Osteoblast (primary cell): ENCODE results near the gene DGKD. TPM values are rescaled to one million over a fixed set of nuclear protein-coding genes. Genes with fewer than 3 reads are reported as not detected.

Source experiments
- DNase-seq: peaks from one replicate; pipeline ENCODE4 v3.0.0; 2011; ENCODE audit warnings: low spot score, mixed read lengths; ENCODE audit not compliant: insufficient read length; ENCODE audit errors: missing footprints
- H2AFZ ChIP-seq: 2 replicates; pipeline ENCODE4 v1.6.0; 2011; ENCODE audit warnings: mild to moderate bottlenecking, low read length
- H3K27ac ChIP-seq: 2 replicates; pipeline ENCODE4 v1.5.1; 2011; ENCODE audit warnings: mild to moderate bottlenecking, low read depth, low read length, moderate library complexity
- H3K27me3 ChIP-seq: 2 replicates; pipeline ENCODE4 v1.6.0; 2012; ENCODE audit warnings: mild to moderate bottlenecking, control low read depth, inconsistent platforms, low read length, moderate library complexity; ENCODE audit not compliant: insufficient read depth
- H3K36me3 ChIP-seq: 2 replicates; pipeline ENCODE4 v1.5.1; 2011; ENCODE audit warnings: mild to moderate bottlenecking, low read length, control low read depth, moderate library complexity; ENCODE audit not compliant: insufficient read depth
- H3K4me1 ChIP-seq: 2 replicates; pipeline ENCODE4 v1.5.1; 2011; ENCODE audit warnings: mild to moderate bottlenecking, low read length, control low read depth, moderate library complexity; ENCODE audit not compliant: insufficient read depth
- H3K4me2 ChIP-seq: 2 replicates; pipeline ENCODE4 v1.6.0; 2011; ENCODE audit warnings: mild to moderate bottlenecking, low read length; ENCODE audit not compliant: insufficient read depth
- H3K4me3 ChIP-seq: fragments of 200-600 bp; sonication (generic); 3 replicates; pipeline ENCODE4 v1.5.1; 2012; ENCODE audit warnings: mild to moderate bottlenecking, low read length, inconsistent platforms; ENCODE audit not compliant: insufficient read depth
- H3K79me2 ChIP-seq: 2 replicates; pipeline ENCODE4 v1.6.0; 2012; ENCODE audit warnings: mild to moderate bottlenecking, low read length, control low read depth, inconsistent platforms; ENCODE audit not compliant: insufficient read depth
- H3K9me3 ChIP-seq: 2 replicates; pipeline ENCODE4 v1.5.1; 2011; ENCODE audit warnings: low read depth, low read length, control low read depth
- H4K20me1 ChIP-seq: 2 replicates; pipeline ENCODE4 v1.6.0; 2012; ENCODE audit warnings: mild to moderate bottlenecking, low read length, control low read depth; ENCODE audit not compliant: insufficient read depth
- CTCF ChIP-seq: IDR thresholded peaks from 2 replicates; pipeline ENCODE4 v1.5.1; 2011; ENCODE audit warnings: mild to moderate bottlenecking, low read depth, low read length, moderate library complexity; ENCODE audit errors: extremely low read depth
- total RNA-seq: library from RNA; depleted of rRNA; stranded (reverse); fragments of >200 nt; gene quantifications from 2 replicates; pipeline ENCODE4 v1.2.3, GENCODE V29; 2012

Gene DGKD
- total RNA-seq, 1 donor = 6.5 TPM

GRCh38 chr2:233477548-233478433 lies 123.5 kb downstream of the DGKD start:
- Histone ChIP-seq H2AFZ (no peak overlapping the region), H3K4me2 (no peak overlapping the region), H3K79me2 (no peaks in the 10 kb centered on the region), H3K4me1 (no peaks in the 10 kb centered on the region), H3K4me3 (no peak overlapping the region), H3K36me3 (peaks cover 41% of the 10 kb centered on the region), H3K9me3 (no peaks in the 10 kb centered on the region), H3K27me3 (no peaks in the 10 kb centered on the region), H3K27ac (no peak overlapping the region), H4K20me1 (peaks cover 2% of the 10 kb centered on the region)
- TF ChIP-seq CTCF = no peak
- peak; percentile 44 for DNase-seq

GRCh38 chr2:233479616-233480489 lies 125.6 kb downstream of the DGKD start:
- no peak for TF ChIP-seq CTCF
- DNase-seq = no peak
- no peak overlapping the region for H3K4me3 ChIP-seq
- no peaks in the 10 kb centered on the region for H3K4me1 ChIP-seq
- H3K36me3 ChIP-seq = peaks cover 57% of the 10 kb centered on the region
- H4K20me1 ChIP-seq = peaks cover 2% of the 10 kb centered on the region
- H2AFZ ChIP-seq = no peak overlapping the region
- H3K79me2 ChIP-seq = no peaks in the 10 kb centered on the region
- no peak overlapping the region for H3K27ac ChIP-seq
- no peak overlapping the region for H3K4me2 ChIP-seq
- no peaks in the 10 kb centered on the region for H3K9me3 ChIP-seq
- no peaks in the 10 kb centered on the region for H3K27me3 ChIP-seq

GRCh38 chr2:233480490-233481202 lies 126.4 kb downstream of the DGKD start:
- Histone ChIP-seq H3K36me3 (peaks cover 65% of the 10 kb centered on the region), H3K4me3 (no peak overlapping the region), H3K27ac (no peak overlapping the region), H2AFZ (no peak overlapping the region), H4K20me1 (peaks cover 2% of the 10 kb centered on the region), H3K9me3 (no peaks in the 10 kb centered on the region), H3K79me2 (no peaks in the 10 kb centered on the region), H3K27me3 (no peaks in the 10 kb centered on the region), H3K4me1 (no peaks in the 10 kb centered on the region), H3K4me2 (no peak overlapping the region)
- TF ChIP-seq CTCF = no peak
- DNase-seq = peak; percentile 60
